Measurements from ENCODE around the gene YDJC. TPM values are rescaled to one million over a fixed set of nuclear protein-coding genes. Genes with fewer than 3 reads are reported as not detected.
"Not testable (repeated sequence)": the region's sequence is repeated elsewhere in the genome, so short reads cannot be mapped to it uniquely, and the experiment has no call there.

Gene YDJC
- total RNA-seq, 2 donors from 2014 or later = 21.1 to 35.4 TPM

DNA sequence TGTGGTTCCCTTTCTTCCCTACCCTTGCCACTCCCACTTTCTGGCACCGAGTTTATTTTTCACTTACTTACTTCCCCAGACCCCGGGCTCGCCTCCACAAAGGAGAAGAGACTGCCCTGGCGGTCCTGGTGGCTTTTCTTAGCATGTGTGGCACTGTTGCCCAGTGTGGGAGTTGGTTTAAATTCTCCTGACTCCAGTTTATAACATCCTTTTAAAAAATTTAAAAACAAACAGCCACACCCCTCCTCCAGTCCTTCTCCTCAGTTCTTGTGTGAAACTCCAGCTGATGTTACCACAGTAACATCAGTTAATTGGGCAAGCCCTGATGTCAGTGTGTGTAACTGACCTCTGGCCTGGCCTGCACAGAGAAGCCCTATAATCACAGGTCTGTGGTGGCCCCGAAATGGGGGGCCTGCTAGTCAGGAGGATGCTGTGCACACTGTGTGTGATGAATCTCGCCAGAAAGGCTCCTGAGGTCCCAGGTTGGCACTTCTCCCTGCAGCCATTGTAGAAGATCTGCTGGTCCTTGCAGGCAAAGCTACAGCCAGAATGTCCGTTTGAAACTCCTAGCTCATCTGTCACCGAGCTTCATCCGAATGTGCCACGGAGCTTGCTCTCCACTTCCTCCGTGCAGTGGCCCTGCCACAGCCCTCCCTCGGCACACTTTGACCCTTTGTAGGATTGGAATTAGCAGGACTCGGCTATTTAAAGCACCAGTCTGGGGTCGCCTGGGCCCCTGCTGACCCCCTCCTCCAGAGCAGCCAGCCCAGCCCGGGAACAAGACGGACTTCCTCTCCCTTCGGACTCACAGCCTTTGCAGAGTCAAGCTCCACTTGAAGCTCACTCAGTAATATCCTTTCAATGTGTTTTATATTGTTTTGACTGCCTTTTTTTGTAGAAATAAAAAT lies 7.6 kb downstream of the YDJC start:
- no peak overlapping the region for H3K9ac ChIP-seq (ENCODE audit: low read depth in 2 of 2, low read length in 2 of 2)

DNA sequence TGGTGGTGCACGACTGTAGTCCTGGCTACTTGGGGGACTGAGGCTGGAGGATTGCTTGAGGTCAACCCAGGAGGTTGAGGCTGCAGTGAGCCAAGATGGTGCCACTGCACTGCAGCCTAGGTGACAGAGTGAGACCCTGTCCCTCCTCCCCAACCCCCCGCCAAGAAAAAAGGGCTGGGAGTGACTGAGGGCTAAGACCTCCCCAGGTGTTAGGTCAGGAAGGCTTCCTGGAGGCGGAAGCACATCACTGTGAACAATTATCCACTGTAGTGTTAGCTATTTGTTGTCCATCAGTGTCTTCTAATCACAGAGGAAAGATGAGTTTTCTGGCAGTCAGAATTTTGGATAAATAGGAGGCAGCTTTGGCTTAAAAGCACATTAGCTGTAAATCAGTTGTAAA lies 8.8 kb downstream of the YDJC start:
- Histone ChIP-seq H3K27ac (no peak overlapping the region), H3K27me3 (no peaks in the 10 kb centered on the region), H3K9me3 (no peaks in the 10 kb centered on the region), H3K9ac (ENCODE audit: low read depth in 2 of 2, low read length in 2 of 2) (no peak overlapping the region), H3K36me3 (peaks cover 4% of the 10 kb centered on the region), H3K4me1 (no peaks in the 10 kb centered on the region), H3K4me3 (no peak overlapping the region)
- TF ChIP-seq, protein P1, sequence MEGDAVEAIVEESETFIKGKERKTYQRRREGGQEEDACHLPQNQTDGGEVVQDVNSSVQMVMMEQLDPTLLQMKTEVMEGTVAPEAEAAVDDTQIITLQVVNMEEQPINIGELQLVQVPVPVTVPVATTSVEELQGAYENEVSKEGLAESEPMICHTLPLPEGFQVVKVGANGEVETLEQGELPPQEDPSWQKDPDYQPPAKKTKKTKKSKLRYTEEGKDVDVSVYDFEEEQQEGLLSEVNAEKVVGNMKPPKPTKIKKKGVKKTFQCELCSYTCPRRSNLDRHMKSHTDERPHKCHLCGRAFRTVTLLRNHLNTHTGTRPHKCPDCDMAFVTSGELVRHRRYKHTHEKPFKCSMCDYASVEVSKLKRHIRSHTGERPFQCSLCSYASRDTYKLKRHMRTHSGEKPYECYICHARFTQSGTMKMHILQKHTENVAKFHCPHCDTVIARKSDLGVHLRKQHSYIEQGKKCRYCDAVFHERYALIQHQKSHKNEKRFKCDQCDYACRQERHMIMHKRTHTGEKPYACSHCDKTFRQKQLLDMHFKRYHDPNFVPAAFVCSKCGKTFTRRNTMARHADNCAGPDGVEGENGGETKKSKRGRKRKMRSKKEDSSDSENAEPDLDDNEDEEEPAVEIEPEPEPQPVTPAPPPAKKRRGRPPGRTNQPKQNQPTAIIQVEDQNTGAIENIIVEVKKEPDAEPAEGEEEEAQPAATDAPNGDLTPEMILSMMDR (IDR thresholded peaks at IDR 0.05) = no peak
- DNase-seq = no peak
- intact Hi-C loops (cut with DNase I) = no loop called here

More for the DNA sequence above, 7.6 kb downstream of the YDJC start:
- peaks cover 4% of the 10 kb centered on the region for H3K36me3 ChIP-seq
- intact Hi-C loops (cut with DNase I) = no loop called here
- H3K27ac ChIP-seq = no peak overlapping the region
- no peak for DNase-seq
- H3K27me3 ChIP-seq = no peaks in the 10 kb centered on the region
- TF ChIP-seq, protein P1 (IDR thresholded peaks at IDR 0.05) = no peak
- H3K4me1 ChIP-seq = no peaks in the 10 kb centered on the region
- no peaks in the 10 kb centered on the region for H3K9me3 ChIP-seq
- H3K4me3 ChIP-seq = no peak overlapping the region

DNA sequence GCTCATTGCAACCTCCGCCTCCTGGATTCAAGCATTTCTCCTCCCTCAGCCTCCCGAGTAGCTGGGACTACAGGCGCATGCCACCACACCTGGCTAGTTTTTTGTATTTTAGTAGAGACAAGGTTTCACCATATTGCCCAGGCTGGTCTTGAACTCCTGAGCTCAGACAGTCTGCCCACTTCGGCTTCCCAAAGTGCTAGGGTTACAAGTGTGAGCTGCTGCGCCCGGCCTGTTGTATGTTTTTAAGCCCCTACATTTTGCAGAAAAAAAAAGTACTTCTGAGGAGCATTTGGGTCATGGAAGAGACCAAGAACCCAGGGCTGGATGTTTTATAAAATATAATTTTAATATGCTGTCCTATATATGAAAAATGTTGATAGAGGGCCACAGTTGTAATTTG lies 12.5 kb downstream of the YDJC start:
- H3K27me3 ChIP-seq; H3K9ac ChIP-seq (ENCODE audit: low read depth in 2 of 2, low read length in 2 of 2): not testable (repeated sequence)

DNA sequence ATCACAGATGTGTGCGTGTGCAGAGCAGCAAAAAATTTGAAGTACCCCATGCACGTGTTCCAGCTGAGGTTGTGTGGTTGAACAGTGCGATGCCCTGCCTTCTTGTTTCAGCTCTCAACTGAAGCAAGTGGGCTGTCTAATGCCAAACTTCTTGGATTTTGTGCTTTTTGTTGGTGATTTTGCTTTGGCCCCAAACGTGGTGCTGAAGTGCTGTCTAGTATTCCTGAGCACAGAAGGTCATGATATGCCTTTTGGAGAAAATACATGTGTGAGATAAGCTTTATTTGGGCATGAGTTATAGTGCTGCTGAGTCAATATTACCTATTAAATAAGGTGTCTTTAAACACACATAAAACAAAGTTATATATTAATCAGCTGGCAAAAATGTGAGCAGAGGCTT lies 14.1 kb downstream of the YDJC start:
- no peaks in the 10 kb centered on the region for H3K27me3 ChIP-seq
- H3K27ac ChIP-seq = no peak overlapping the region
- H3K9ac ChIP-seq (ENCODE audit: low read depth in 2 of 2, low read length in 2 of 2) = no peak overlapping the region
- no peaks in the 10 kb centered on the region for H3K9me3 ChIP-seq
- no peaks in the 10 kb centered on the region for H3K36me3 ChIP-seq
- TF ChIP-seq, protein P1 (IDR thresholded peaks at IDR 0.05) = no peak
- no peak for DNase-seq
- H3K4me3 ChIP-seq = no peak overlapping the region
- intact Hi-C loops (cut with DNase I) = no loop called here
- no peaks in the 10 kb centered on the region for H3K4me1 ChIP-seq

More for the DNA sequence above, 12.5 kb downstream of the YDJC start:
- H3K27ac ChIP-seq; intact Hi-C loops (cut with DNase I); DNase-seq; H3K4me1 ChIP-seq; H3K4me3 ChIP-seq; H3K9me3 ChIP-seq; H3K36me3 ChIP-seq: not testable (repeated sequence)

DNA sequence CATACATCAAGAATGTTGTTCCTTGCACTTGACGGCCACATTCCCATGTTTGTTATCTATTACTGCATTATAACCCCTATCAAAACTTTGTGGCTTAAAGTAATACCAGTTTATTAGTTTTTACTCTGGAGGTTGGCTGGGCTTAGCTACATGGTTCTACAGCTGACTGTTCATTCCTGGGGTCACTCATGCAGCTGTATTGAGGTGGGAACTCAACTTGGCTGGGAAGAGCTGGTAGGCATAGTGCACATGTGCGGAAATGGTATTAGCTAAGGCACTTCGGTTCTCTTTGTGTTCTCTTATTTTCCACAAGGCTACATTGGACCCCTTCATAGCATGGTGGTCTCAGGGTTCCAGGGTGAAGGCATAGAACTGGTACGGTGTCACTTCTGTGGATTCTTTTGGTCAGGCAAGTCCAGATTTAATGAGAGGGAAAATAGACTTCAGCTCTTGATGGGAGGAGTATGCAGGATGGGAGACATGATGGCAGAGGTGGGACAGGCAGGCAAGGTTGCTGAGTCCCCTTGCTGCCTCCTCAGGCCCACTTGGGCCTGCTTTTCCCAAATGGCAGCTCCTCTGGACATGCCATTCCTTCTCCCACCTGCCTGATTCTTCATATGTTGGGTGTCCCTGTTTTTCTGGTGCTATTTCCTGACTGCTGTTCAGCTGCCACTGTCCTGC lies 16.1 kb downstream of the YDJC start:
- Histone ChIP-seq H3K9me3 (no peaks in the 10 kb centered on the region), H3K27me3 (no peaks in the 10 kb centered on the region), H3K27ac (no peak overlapping the region), H3K4me1 (no peaks in the 10 kb centered on the region), H3K4me3 (no peak overlapping the region), H3K9ac (ENCODE audit: low read depth in 2 of 2, low read length in 2 of 2) (no peak overlapping the region), H3K36me3 (no peaks in the 10 kb centered on the region)
- TF ChIP-seq, protein P1 (IDR thresholded peaks at IDR 0.05) = no peak
- no peak for DNase-seq
- intact Hi-C loops (cut with DNase I) = no loop called here

DNA sequence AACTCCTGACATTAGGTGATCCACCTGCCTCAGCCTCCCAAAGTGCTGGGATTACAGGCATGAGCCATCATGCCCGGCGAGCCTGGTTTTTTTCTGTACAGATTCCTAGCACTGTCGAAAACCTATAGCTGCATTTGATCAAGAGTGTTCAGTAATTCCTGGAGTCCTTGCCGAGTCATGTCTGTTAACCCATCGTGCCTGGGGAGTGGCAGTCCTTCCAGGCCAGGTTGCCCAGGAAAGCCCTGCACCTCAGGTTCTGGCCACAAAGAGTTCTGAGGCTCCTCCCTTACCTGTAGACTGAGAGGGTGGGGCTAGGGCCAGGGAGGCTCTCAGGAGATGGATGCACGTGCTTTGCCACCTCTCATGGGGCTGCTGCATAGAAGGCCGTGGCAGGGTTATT lies 17.0 kb downstream of the YDJC start:
- no peaks in the 10 kb centered on the region for H3K27me3 ChIP-seq
- no peaks in the 10 kb centered on the region for H3K9me3 ChIP-seq
- H3K9ac ChIP-seq (ENCODE audit: low read depth in 2 of 2, low read length in 2 of 2) = no peak overlapping the region
- no peaks in the 10 kb centered on the region for H3K4me1 ChIP-seq
- TF ChIP-seq, protein P1 (IDR thresholded peaks at IDR 0.05) = no peak
- DNase-seq = no peak
- no peak overlapping the region for H3K27ac ChIP-seq
- intact Hi-C loops (cut with DNase I) = no loop called here
- no peak overlapping the region for H3K4me3 ChIP-seq
- H3K36me3 ChIP-seq = no peaks in the 10 kb centered on the region
